ENCODE measurements around the gene TCEA2. TPM values are rescaled to one million over a fixed set of nuclear protein-coding genes. Genes with fewer than 3 reads are reported as not detected.
A peak's percentile ranks its signal among the peaks of the same experiment; 100 is the strongest.
"Not testable (repeated sequence)": the region's sequence is repeated elsewhere in the genome, so short reads cannot be mapped to it uniquely, and the experiment has no call there.

Gene TCEA2
- polyA plus RNA-seq, 1 donor from 2014 or later, result 87.7 TPM

DNA sequence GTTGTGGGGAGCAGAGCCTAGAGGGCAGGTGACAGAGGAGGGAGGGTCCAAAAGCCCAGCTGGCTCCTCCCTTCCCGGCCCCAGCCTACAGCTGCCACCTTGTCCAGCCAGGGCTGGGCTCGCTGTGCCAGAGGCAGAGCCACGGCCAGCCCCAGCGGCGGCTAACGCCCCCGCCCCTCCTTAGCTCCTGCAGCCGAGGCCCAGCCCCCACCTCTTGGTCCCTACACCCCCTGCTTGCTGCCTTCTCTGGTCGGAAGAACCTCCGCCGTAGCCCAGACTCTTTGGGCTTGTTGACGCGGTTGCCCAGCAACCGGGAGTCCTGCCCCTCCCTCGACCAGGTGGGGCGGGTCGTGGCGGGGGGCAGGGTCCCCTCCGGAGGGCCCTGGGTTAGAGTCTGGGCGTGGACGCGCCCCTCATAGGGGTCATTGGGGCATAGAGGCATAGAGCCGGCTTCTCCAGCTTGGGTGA lies 21.7 kb downstream of the TCEA2 start:
- H2AFZ ChIP-seq (ENCODE audit: low read depth, low read length), result no peak overlapping the region
- peaks cover 22% of the 10 kb centered on the region for H3K27me3 ChIP-seq (ENCODE audit: insufficient read depth, low read depth, low read length)
- H4K20me1 ChIP-seq (ENCODE audit: insufficient read depth), result no peaks in the 10 kb centered on the region
- no peak overlapping the region for H3K27ac ChIP-seq (ENCODE audit: low read length)
- H3F3A ChIP-seq (ENCODE audit: insufficient read depth, low read length, poor library complexity, severe bottlenecking), result no peaks in the 10 kb centered on the region
- H3K79me2 ChIP-seq (replicated peaks; ENCODE audit: insufficient read depth, low read length), result no peaks in the 10 kb centered on the region
- H3K4me2 ChIP-seq (ENCODE audit: low read length), result no peak overlapping the region
- no peaks in the 10 kb centered on the region for H3K9me2 ChIP-seq (ENCODE audit: insufficient read depth, low read length)
- no peaks in the 10 kb centered on the region for H3K9me3 ChIP-seq (ENCODE audit: low read length)
- TF ChIP-seq, protein P1, sequence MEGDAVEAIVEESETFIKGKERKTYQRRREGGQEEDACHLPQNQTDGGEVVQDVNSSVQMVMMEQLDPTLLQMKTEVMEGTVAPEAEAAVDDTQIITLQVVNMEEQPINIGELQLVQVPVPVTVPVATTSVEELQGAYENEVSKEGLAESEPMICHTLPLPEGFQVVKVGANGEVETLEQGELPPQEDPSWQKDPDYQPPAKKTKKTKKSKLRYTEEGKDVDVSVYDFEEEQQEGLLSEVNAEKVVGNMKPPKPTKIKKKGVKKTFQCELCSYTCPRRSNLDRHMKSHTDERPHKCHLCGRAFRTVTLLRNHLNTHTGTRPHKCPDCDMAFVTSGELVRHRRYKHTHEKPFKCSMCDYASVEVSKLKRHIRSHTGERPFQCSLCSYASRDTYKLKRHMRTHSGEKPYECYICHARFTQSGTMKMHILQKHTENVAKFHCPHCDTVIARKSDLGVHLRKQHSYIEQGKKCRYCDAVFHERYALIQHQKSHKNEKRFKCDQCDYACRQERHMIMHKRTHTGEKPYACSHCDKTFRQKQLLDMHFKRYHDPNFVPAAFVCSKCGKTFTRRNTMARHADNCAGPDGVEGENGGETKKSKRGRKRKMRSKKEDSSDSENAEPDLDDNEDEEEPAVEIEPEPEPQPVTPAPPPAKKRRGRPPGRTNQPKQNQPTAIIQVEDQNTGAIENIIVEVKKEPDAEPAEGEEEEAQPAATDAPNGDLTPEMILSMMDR (IDR thresholded peaks at IDR 0.05; ENCODE audit: poor library complexity, severe bottlenecking), result no peak
- TF ChIP-seq POLR2AphosphoS5 (IDR thresholded peaks at IDR 0.05) (no peak), MXI1 (conservative IDR thresholded peaks at IDR 0.05; ENCODE audit: poor library complexity, severe bottlenecking) (no peak), EP300 (conservative IDR thresholded peaks at IDR 0.05; ENCODE audit: poor library complexity, severe bottlenecking) (no peak), RAD21 (conservative IDR thresholded peaks at IDR 0.05) (no peak), SMC3 (conservative IDR thresholded peaks at IDR 0.05; ENCODE audit: poor library complexity) (no peak), TAF1 (IDR thresholded peaks at IDR 0.05; ENCODE audit: low read depth) (no peak), EZH2 (IDR thresholded peaks at IDR 0.05; ENCODE audit: borderline replicate concordance, insufficient read depth, low read length, poor library complexity, severe bottlenecking) (no peak)
- TF ChIP-seq, protein P2, sequence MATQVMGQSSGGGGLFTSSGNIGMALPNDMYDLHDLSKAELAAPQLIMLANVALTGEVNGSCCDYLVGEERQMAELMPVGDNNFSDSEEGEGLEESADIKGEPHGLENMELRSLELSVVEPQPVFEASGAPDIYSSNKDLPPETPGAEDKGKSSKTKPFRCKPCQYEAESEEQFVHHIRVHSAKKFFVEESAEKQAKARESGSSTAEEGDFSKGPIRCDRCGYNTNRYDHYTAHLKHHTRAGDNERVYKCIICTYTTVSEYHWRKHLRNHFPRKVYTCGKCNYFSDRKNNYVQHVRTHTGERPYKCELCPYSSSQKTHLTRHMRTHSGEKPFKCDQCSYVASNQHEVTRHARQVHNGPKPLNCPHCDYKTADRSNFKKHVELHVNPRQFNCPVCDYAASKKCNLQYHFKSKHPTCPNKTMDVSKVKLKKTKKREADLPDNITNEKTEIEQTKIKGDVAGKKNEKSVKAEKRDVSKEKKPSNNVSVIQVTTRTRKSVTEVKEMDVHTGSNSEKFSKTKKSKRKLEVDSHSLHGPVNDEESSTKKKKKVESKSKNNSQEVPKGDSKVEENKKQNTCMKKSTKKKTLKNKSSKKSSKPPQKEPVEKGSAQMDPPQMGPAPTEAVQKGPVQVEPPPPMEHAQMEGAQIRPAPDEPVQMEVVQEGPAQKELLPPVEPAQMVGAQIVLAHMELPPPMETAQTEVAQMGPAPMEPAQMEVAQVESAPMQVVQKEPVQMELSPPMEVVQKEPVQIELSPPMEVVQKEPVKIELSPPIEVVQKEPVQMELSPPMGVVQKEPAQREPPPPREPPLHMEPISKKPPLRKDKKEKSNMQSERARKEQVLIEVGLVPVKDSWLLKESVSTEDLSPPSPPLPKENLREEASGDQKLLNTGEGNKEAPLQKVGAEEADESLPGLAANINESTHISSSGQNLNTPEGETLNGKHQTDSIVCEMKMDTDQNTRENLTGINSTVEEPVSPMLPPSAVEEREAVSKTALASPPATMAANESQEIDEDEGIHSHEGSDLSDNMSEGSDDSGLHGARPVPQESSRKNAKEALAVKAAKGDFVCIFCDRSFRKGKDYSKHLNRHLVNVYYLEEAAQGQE (IDR thresholded peaks at IDR 0.05; ENCODE audit: borderline replicate concordance), result no peak
- H3K9ac ChIP-seq (ENCODE audit: low read length), result peak overlapping the region; percentile 64
- H3K36me3 ChIP-seq (ENCODE audit: insufficient read depth, low read length), result no peaks in the 10 kb centered on the region
- H3K4me3 ChIP-seq (ENCODE audit: low read length), result peak overlapping the region; percentile 71

DNA sequence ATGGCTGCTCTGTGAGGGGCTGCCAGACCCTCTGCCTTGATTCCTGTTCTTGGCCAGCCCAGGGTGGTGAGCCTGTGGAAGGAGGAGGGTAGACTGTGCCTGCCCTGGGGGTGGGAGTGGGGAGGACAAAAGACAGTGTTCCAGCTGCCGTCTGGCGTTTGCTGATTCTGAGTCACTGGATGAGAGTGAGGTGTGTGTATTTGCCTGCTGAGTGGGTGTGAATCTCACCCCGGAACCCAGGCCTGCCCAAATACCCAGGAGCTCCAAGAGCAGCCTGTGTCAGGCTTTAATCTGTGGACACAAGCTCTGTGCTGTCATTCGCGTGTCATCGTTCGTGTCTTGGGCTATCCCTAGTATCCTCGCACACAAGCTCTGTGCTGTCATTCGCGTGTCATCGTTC lies 23.8 kb downstream of the TCEA2 start:
- no peak overlapping the region for H2AFZ ChIP-seq (ENCODE audit: low read depth, low read length)
- H3K27me3 ChIP-seq (ENCODE audit: insufficient read depth, low read depth, low read length), result peaks cover 17% of the 10 kb centered on the region
- no peak overlapping the region for H3K4me3 ChIP-seq (ENCODE audit: low read length)
- H3F3A ChIP-seq (ENCODE audit: insufficient read depth, low read length, poor library complexity, severe bottlenecking), result no peaks in the 10 kb centered on the region
- no peaks in the 10 kb centered on the region for H3K9me3 ChIP-seq (ENCODE audit: low read length)
- H3K27ac ChIP-seq (ENCODE audit: low read length), result no peak overlapping the region
- no peaks in the 10 kb centered on the region for H4K20me1 ChIP-seq (ENCODE audit: insufficient read depth)
- H3K9me2 ChIP-seq (ENCODE audit: insufficient read depth, low read length), result no peaks in the 10 kb centered on the region
- no peaks in the 10 kb centered on the region for H3K79me2 ChIP-seq (replicated peaks; ENCODE audit: insufficient read depth, low read length)
- TF ChIP-seq, protein P2 (IDR thresholded peaks at IDR 0.05; ENCODE audit: borderline replicate concordance), result no peak
- no peak for TF ChIP-seq TAF1 (IDR thresholded peaks at IDR 0.05; ENCODE audit: low read depth)
- no peak for TF ChIP-seq SMC3 (conservative IDR thresholded peaks at IDR 0.05; ENCODE audit: poor library complexity)
- no peak for TF ChIP-seq MXI1 (conservative IDR thresholded peaks at IDR 0.05; ENCODE audit: poor library complexity, severe bottlenecking)
- no peak for TF ChIP-seq POLR2AphosphoS5 (IDR thresholded peaks at IDR 0.05)
- TF ChIP-seq EZH2 (IDR thresholded peaks at IDR 0.05; ENCODE audit: borderline replicate concordance, insufficient read depth, low read length, poor library complexity, severe bottlenecking), result no peak
- TF ChIP-seq, protein P1 (IDR thresholded peaks at IDR 0.05; ENCODE audit: poor library complexity, severe bottlenecking), result no peak
- H3K9ac ChIP-seq (ENCODE audit: low read length), result no peak overlapping the region
- no peaks in the 10 kb centered on the region for H3K36me3 ChIP-seq (ENCODE audit: insufficient read depth, low read length)
- no peak overlapping the region for H3K4me2 ChIP-seq (ENCODE audit: low read length)

DNA sequence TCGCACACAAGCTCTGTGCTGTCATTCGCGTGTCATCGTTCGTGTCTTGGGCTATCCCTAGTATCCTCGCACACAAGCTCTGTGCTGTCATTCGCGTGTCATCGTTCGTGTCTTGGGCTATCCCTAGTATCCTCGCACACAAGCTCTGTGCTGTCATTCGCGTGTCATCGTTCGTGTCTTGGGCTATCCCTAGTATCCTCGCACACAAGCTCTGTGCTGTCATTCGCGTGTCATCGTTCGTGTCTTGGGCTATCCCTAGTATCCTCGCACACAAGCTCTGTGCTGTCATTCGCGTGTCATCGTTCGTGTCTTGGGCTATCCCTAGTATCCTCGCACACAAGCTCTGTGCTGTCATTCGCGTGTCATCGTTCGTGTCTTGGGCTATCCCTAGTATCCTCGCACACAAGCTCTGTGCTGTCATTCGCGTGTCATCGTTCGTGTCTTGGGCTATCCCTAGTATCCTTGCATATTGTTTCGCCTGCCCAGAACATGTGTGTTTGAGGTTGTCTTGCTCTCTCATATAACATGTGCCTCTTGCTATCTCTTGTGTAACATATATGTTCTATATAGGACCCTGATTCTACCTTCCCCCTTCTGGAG lies 24.3 kb downstream of the TCEA2 start:
- not testable (repeated sequence) for H3K4me3 ChIP-seq (ENCODE audit: low read length); H3F3A ChIP-seq (ENCODE audit: insufficient read depth, low read length, poor library complexity, severe bottlenecking); H3K79me2 ChIP-seq (replicated peaks; ENCODE audit: insufficient read depth, low read length); H2AFZ ChIP-seq (ENCODE audit: low read depth, low read length); H3K4me2 ChIP-seq (ENCODE audit: low read length); H3K36me3 ChIP-seq (ENCODE audit: insufficient read depth, low read length); H4K20me1 ChIP-seq (ENCODE audit: insufficient read depth); H3K9ac ChIP-seq (ENCODE audit: low read length); H3K9me2 ChIP-seq (ENCODE audit: insufficient read depth, low read length); H3K27ac ChIP-seq (ENCODE audit: low read length); H3K9me3 ChIP-seq (ENCODE audit: low read length)
- H3K27me3 ChIP-seq (ENCODE audit: insufficient read depth, low read depth, low read length), result peaks cover 17% of the 10 kb centered on the region
